Testis (tissue), 3 donors: ENCODE data around the gene SULT1A2. TPM values are rescaled to one million over a fixed set of nuclear protein-coding genes. Genes with fewer than 3 reads are reported as not detected.
"Not testable (repeated sequence)": the region's sequence is repeated elsewhere in the genome, so short reads cannot be mapped to it uniquely, and the experiment has no call there.

Experiments used
- DNase-seq: peaks from one replicate; pipeline ENCODE4 v3.0.0-alpha.2; 2019
- H3K27ac ChIP-seq, 2 donors: fragments of 200-600 bp; sonication (generic); one replicate each; pipeline ENCODE4 v1.5.1; 2019
- H3K27me3 ChIP-seq: fragments of 200-600 bp; sonication (generic); one replicate; pipeline ENCODE4 v1.5.1; 2019
- H3K36me3 ChIP-seq: fragments of 200-600 bp; sonication (generic); one replicate; pipeline ENCODE4 v1.5.1; 2017; ENCODE audit warnings: low read depth; ENCODE audit errors: missing control alignments
- H3K4me1 ChIP-seq: fragments of 200-600 bp; sonication (generic); one replicate; pipeline ENCODE4 v1.5.1; 2019
- H3K4me3 ChIP-seq, 2 donors: fragments of 200-600 bp; sonication (generic); one replicate each; pipeline ENCODE4 v1.5.1; 2017 to 2019
- H3K9me3 ChIP-seq: fragments of 200-600 bp; sonication (generic); one replicate; pipeline ENCODE4 v1.5.1; 2017
- CTCF ChIP-seq, 3 experiments: fragments of 450-650 bp in 2 of 3; fragments of 200-600 bp in 1 of 3; sonication (generic) in 1 of 3; IDR thresholded peaks; one replicate each; pipeline ENCODE4 v1.5.1; 2016 to 2019; ENCODE audit warnings: antibody characterized with exemption in 3 of 3, mild to moderate bottlenecking in 2 of 3, moderate library complexity in 1 of 3
- POLR2A ChIP-seq: fragments of 450-650 bp; IDR thresholded peaks from one replicate; pipeline ENCODE4 v1.6.1; 2017; ENCODE audit warnings: antibody characterized with exemption, mild to moderate bottlenecking, moderate library complexity
- WGBS, 2 donors: methylation state at CpG; one replicate each; pipeline ENCODE4 v1.1.5; 2018; 5-methylcytosine and 5-hydroxymethylcytosine counted together
- intact Hi-C: fragments of 100-400 bp; cut with DNase I; formaldehyde crosslinking; loops from one replicate; pipeline ENCODE4 v1.15.1; 2023; ENCODE audit warnings: low total_unique reads
- polyA plus RNA-seq: library from polyadenylated mRNA; stranded (reverse); fragments of 350-450 nt; fragmentation: Illumina TruSeq; extraction: RNeasy Lipid Tissue Mini Kit (QIAGEN cat#74804); gene quantifications from one replicate; pipeline ENCODE4 v1.2.3, GENCODE V29; 2014; ENCODE audit warnings: low read depth, low replicate concordance; ENCODE audit not compliant: insufficient read depth
- total RNA-seq, 2 donors: library from RNA; depleted of rRNA; stranded (reverse); fragments of >200 nt; gene quantifications; one replicate each; pipeline ENCODE4 v1.2.3, GENCODE V29; 2016

The SULT1A2 gene
- total and polyA plus RNA-seq, 3 donors from 2014 or later = 0.96 to 2.5 (median 1.1) TPM

GRCh38 chr16:28597692-28598261, 927 bp upstream of the SULT1A2 start:
- intact Hi-C loops = no loop called here
- Histone ChIP-seq H3K9me3 (no peaks in the 10 kb centered on the region), H3K4me1 (peaks cover 6% of the 10 kb centered on the region), H3K27me3 (no peaks in the 10 kb centered on the region), H3K4me3 (no peak overlapping the region), H3K27ac (no peak overlapping the region), H3K36me3 (no peaks in the 10 kb centered on the region)
- DNase-seq = no peak
- WGBS, 2 donors = 82 to 84% methylated on average over 9 of the region's 9 CpGs
- TF ChIP-seq POLR2A (no peak), CTCF (IDR thresholded peaks at IDR 0.05) (no peak)

DNA sequence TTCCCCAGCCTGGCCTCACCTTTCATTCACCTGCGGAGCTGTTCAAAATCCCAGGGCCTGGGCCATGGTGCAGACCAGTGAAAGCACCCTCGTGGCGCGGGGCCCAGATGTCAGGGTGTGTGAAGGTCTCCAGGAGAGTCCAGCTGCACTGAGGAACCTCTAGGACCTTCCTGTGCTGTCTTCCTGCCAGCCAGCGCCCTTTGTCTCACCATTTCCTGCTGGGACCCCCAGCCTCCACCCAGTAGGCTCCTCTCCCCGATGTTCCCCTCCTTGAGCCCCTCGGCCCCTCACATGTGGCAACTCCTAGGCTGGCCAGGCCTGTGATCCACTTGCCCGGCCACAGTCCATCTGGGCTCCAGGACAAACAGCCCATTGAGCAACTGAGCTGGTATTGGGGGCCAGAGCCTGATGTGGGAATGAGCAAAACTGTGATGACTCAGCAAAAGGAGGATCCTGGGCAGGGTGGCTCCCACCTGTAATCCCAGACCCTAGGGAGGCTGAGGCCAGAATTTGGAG, 677 bp downstream of the SULT1A2 start:
- no peak for TF ChIP-seq CTCF (IDR thresholded peaks at IDR 0.05)
- TF ChIP-seq POLR2A = no peak
- no peaks in the 10 kb centered on the region for H3K9me3 ChIP-seq
- H3K36me3 ChIP-seq = no peaks in the 10 kb centered on the region
- no peak overlapping the region for H3K27ac ChIP-seq
- H3K4me3 ChIP-seq = no peak overlapping the region
- DNase-seq = no peak
- intact Hi-C loops = no loop called here
- 82% methylated on average over 8 of the region's 8 CpGs; no CpG with 5 or more reads in 1 of the 2 donors for WGBS, 2 donors
- peaks cover 6% of the 10 kb centered on the region for H3K4me1 ChIP-seq
- H3K27me3 ChIP-seq = no peaks in the 10 kb centered on the region

- H3K27ac ChIP-seq, intact Hi-C loops, H3K9me3 ChIP-seq, DNase-seq, H3K4me3 ChIP-seq, H3K36me3 ChIP-seq, H3K4me1 ChIP-seq, H3K27me3 ChIP-seq: not testable (repeated sequence)
- WGBS, 2 donors = 90% methylated on average over 6 of the region's 6 CpGs; no CpG with 5 or more reads in 1 of the 2 donors
Observed at GRCh38 chr16:28595451-28595850, 1.4 kb downstream of the SULT1A2 start.

- H3K4me3 ChIP-seq = no peak overlapping the region
- H3K36me3 ChIP-seq = no peaks in the 10 kb centered on the region
- no peak for TF ChIP-seq CTCF (IDR thresholded peaks at IDR 0.05)
- no peak for TF ChIP-seq POLR2A
- DNase-seq = no peak
- intact Hi-C loops = no loop called here
- H3K4me1 ChIP-seq = peaks cover 6% of the 10 kb centered on the region
- H3K27me3 ChIP-seq = no peaks in the 10 kb centered on the region
- H3K9me3 ChIP-seq = no peaks in the 10 kb centered on the region
- WGBS, 2 donors = 84 to 87% methylated on average over 11 to 13 of the region's 13 CpGs
- no peak overlapping the region for H3K27ac ChIP-seq
Observed at GRCh38 chr16:28592979-28593553, 3.8 kb downstream of the SULT1A2 start.

GRCh38 chr16:28592511-28592910, 4.3 kb downstream of the SULT1A2 start:
- TF ChIP-seq POLR2A (no peak), CTCF (IDR thresholded peaks at IDR 0.05) (no peak)
- intact Hi-C loops = no loop called here
- 65 to 80% methylated on average over 1 to 3 of the region's 5 CpGs for WGBS, 2 donors
- DNase-seq = no peak
- Histone ChIP-seq H3K4me1 (peaks cover 6% of the 10 kb centered on the region), H3K4me3 (no peak overlapping the region), H3K36me3 (no peaks in the 10 kb centered on the region), H3K27ac (no peak overlapping the region), H3K27me3 (no peaks in the 10 kb centered on the region), H3K9me3 (no peaks in the 10 kb centered on the region)
